PFSK-1 (cell line): ENCODE measurements around the gene HMGCR.

Experiments used
- FOXP2 ChIP-seq: optimal IDR thresholded peaks from 2 replicates; pipeline ENCODE3; 2011; ENCODE audit warnings: borderline replicate concordance, control low read depth, inconsistent platforms; ENCODE audit not compliant: insufficient read depth; ENCODE audit errors: extremely low read length, extremely low read depth
- POLR2AphosphoS5 ChIP-seq: IDR thresholded peaks from 2 replicates; pipeline ENCODE4 v1.6.1; 2012; ENCODE audit warnings: low read depth, mild to moderate bottlenecking, control low read depth, low read length, moderate library complexity
- SIN3A ChIP-seq: IDR thresholded peaks from 2 replicates; pipeline ENCODE4 v1.6.1; 2012; ENCODE audit warnings: mild to moderate bottlenecking, low read length, moderate library complexity, borderline replicate concordance; ENCODE audit not compliant: insufficient read depth
- TAF1 ChIP-seq: IDR thresholded peaks from 2 replicates; pipeline ENCODE4 v1.6.1; 2012; ENCODE audit warnings: low read length, control low read depth, borderline replicate concordance; ENCODE audit not compliant: insufficient read depth
- TF ChIP-seq, protein P1 (sequence below), 2 experiments: IDR thresholded peaks; 2 replicates each; pipeline versions ENCODE4 v1.6.1 to v1.8.0; 2011 to 2012; ENCODE audit warnings: low read depth in 2 of 2, low read length in 2 of 2, control low read depth in 1 of 2, inconsistent platforms in 1 of 2, mild to moderate bottlenecking in 1 of 2, moderate library complexity in 1 of 2; ENCODE audit not compliant: insufficient read depth in 1 of 2

The HMGCR gene

DNA sequence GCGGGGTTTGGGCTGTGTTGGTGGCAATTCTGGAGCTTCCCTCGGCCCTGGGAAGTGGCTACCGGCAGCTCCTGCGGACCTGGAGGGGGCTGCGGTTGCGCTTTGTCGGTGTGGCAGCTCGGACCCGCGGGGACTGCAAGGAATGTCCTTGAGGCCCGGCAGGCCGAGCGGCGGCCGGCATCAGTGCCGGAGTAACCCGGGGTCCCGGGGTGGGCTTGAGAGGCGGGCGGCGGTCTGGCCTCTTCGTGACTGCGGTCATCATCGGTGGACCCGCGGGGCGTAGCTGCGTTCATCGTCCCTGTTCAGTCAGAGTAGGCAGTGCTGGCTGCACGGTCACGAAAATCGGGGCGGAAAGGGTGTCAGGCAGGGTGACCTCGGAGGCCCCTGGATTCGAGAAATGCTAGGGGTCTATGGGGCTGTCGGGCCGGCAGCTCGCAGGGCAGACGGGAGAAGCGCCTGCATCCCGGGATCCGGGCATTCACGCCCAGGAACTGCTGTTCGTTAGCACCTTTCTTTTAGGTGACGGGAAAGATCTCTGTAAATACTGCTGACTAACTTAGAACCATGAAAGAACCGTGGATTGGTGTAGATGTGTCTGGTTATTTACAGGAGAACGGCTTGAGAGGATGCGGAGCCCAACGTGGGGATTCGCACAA, 474 bp downstream of the HMGCR start:
- TF ChIP-seq TAF1 (no peak; the same call in 1 of the 2 replicates), FOXP2 (no peak), SIN3A (no peak), POLR2AphosphoS5 (no peak)
- TF ChIP-seq, protein P1, sequence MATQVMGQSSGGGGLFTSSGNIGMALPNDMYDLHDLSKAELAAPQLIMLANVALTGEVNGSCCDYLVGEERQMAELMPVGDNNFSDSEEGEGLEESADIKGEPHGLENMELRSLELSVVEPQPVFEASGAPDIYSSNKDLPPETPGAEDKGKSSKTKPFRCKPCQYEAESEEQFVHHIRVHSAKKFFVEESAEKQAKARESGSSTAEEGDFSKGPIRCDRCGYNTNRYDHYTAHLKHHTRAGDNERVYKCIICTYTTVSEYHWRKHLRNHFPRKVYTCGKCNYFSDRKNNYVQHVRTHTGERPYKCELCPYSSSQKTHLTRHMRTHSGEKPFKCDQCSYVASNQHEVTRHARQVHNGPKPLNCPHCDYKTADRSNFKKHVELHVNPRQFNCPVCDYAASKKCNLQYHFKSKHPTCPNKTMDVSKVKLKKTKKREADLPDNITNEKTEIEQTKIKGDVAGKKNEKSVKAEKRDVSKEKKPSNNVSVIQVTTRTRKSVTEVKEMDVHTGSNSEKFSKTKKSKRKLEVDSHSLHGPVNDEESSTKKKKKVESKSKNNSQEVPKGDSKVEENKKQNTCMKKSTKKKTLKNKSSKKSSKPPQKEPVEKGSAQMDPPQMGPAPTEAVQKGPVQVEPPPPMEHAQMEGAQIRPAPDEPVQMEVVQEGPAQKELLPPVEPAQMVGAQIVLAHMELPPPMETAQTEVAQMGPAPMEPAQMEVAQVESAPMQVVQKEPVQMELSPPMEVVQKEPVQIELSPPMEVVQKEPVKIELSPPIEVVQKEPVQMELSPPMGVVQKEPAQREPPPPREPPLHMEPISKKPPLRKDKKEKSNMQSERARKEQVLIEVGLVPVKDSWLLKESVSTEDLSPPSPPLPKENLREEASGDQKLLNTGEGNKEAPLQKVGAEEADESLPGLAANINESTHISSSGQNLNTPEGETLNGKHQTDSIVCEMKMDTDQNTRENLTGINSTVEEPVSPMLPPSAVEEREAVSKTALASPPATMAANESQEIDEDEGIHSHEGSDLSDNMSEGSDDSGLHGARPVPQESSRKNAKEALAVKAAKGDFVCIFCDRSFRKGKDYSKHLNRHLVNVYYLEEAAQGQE (IDR thresholded peaks at IDR 0.05; ENCODE audit: insufficient read depth in 1 of 2, low read depth in 2 of 2, low read length in 2 of 2): no peak

DNA sequence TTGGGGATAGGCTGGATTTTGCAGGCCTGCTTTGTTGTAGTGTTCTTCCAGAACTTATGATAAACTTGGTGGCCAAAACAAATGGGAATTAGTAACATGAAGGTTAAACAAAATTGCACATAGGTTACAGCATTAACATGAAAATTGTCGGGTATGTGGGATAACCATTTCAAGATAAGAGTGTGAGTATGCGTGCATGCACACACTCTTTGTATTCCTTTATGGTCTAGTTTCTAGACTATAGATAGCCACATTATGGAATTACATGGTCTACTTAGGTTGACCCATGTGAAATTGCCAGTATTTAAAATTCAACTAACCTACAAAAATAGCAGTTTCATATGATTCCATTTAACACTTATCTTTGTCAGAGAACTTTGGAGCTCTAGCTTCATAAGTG, 1.4 kb downstream of the HMGCR start:
- no peak for TF ChIP-seq FOXP2

DNA sequence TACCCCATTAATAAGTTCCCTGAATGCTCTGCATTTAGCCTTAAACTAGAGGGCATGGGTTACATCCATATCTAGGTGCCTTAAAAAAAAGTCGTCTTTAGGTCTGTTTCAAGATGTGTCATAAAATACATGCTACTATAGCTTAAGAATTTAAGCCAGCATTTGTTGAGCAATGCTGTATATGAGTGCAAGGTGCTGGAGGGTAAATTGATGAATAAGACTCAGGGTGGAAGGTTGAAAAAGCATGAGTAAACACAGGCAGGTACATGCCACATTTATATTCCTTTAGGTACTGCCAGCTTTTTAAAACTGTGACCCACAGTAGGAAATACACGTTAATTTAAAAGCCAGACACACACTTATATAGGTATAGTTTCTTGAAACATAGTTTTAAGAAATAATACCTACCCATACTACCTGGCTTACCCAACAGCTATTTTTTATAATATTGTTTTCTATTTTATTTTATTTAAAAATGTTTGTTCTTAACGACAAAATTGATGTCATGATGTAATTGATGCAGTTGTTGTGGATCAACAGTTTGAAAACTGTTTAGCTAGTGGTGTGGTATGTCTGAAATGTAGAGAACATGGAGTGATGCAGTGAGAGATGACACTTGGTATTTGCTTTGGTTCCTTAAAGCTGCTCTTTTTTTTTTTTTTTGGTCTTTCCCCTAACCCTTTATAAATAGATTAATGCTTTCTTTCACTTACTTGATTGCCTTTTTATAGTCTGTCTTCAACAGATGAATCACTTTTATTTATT, 3.9 kb downstream of the HMGCR start:
- TF ChIP-seq POLR2AphosphoS5 (no peak), TAF1 (no peak), SIN3A (no peak), FOXP2 (no peak)
- TF ChIP-seq, protein P1 (IDR thresholded peaks at IDR 0.05; ENCODE audit: insufficient read depth in 1 of 2, low read depth in 2 of 2, low read length in 2 of 2): no peak

DNA sequence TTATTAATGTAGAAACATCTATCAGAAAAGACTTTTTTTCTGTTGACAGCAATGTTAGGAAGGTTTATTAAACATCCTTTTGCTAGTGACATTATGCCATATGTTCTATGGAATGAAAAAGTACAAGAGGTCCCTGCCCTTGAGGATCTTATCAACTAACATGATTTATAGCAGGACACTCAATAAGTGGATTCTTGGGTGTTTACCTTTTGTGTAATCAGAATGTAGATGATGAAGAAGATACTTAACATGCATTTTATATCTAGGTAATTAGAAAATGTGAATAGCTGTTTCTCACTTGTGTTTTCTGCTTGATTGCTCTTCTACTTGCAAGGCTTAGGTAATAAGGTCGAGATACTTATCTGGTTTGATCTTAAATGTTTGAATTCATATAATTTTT, 4.9 kb downstream of the HMGCR start:
- TF ChIP-seq, protein P1 (IDR thresholded peaks at IDR 0.05; ENCODE audit: insufficient read depth in 1 of 2, low read depth in 2 of 2, low read length in 2 of 2): no peak
- TF ChIP-seq TAF1: no peak
- TF ChIP-seq POLR2AphosphoS5: no peak
- TF ChIP-seq SIN3A: no peak
- TF ChIP-seq FOXP2: no peak

DNA sequence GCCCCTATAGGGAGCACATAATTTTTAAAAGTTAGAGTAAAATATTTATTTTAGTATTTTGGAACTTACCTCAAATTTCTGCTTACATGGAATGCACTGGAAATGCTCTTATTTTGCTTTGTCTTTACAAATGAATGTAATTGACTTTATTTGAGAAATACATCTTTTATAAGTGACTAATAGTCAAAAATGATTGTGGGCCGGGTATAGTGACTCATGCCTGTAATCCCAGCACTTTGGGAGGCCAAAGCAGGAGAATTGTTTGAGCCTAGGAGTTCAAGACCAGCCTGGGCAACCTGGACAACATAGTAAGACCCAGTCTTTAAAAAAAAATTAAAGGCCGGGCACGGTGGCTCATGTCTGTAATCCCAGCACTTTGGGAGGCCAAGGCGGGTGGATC, 5.8 kb downstream of the HMGCR start:
- no peak for TF ChIP-seq FOXP2
- TF ChIP-seq TAF1: no peak
- TF ChIP-seq POLR2AphosphoS5: no peak
- TF ChIP-seq SIN3A: no peak
- TF ChIP-seq, protein P1 (IDR thresholded peaks at IDR 0.05; ENCODE audit: insufficient read depth in 1 of 2, low read depth in 2 of 2, low read length in 2 of 2): no peak
